Stimulated activated CD8-positive, alpha-beta memory T cell treated with anti-CD3 and anti-CD28 coated beads, Interleukin-4, amount 100 ng/mL, for 24 hours (primary cell): ENCODE results near the gene TIMM22.
"Not testable (repeated sequence)": the region's sequence is repeated elsewhere in the genome, so short reads cannot be mapped to it uniquely, and the experiment has no call there.

ENCODE experiments used
- DNase-seq: peaks from one replicate; pipeline ENCODE4 v3.0.0-alpha.2; 2020; ENCODE audit warnings: low read depth

The TIMM22 gene

DNA sequence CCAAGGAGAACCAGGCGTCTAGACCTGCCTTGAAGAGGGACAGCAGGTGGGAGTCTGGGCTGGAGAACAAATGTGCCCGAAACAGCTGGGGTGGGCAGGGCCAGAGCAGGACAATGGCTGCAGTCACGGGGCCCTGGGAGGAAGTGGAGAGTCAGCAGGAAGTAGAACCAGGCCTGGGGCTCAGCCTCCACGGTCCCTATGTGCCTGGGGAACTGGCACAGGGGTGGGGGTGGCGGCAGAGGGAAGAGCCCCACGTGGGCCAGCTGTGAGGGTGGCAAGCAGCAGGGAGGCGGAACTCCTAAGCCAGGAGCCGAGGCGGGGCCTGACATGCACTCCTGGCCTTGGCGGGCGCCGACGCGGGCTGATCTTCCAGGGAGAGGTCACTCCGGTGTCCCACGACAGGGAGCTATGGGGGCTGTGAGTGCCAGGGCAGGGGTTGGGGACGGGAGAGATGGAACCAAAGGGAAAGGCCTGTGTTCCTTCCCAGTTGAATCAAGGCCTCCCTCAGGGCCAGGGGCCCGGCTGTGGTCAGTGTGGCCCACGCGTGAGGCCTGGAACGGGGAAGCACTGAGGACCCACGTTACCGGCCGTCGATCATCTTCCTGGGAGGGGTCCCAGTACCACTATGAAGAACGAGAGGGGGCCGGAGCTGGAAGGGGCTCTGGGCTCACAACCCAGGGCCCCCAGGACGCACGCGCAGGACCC lies 42.7 kb downstream of the TIMM22 start:
- no peak for DNase-seq

DNA sequence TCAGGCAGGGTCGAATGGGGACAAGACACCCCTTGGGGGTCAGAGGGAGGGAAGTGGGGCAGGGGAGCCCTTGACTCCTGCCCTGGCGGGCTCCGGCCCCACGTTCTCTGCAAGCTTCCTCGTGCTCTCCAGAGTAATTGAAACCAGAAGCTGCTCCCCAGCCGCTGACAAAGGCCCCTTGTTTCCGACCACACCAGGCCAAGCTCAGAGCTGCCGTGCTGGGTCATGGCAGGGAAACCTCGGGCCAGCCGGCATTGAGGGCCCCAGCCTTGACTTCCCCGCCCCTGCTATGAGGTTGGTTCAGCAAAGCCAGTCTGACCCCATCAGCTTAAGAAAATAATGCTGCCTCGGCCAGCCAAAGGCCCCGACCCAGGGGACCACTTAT lies 43.3 kb downstream of the TIMM22 start:
- no peak for DNase-seq

DNA sequence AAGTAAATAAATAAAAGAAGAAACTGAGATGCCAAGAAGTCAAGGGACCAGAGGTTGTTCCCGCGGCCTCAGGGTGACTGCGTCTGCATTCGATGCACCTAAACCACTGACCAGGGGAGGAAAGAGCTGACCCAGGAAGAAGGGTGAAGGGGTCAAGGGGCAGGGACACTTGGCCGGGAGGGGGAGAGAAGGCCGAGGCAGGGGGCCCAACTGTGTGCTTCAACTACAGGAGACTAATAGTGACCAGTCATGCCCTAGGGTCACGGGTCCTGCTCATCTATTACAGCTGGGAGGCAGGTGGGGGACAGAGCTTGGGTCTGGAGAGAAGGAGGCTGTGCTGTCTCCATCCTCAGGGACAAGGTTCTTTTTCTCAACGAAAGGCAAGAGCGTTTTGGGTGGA lies 44.8 kb downstream of the TIMM22 start:
- no peak for DNase-seq

DNA sequence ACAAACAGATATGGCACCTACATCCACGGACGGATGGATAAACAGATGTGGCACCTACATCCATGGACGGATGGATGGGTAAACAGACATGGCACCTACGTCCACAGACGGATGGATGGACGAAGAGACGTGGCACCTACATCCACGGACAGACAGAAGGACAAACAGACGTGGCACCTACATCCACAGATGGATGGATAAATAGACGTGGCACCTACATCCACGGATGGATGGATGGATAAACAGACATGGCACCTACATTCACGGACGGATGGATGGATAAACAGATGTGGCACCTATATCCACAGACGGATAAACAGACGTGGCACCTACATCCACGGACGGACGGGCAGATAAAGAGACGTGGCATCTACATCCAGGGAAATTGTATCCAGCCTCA lies 45.6 kb downstream of the TIMM22 start:
- DNase-seq: no peak

DNA sequence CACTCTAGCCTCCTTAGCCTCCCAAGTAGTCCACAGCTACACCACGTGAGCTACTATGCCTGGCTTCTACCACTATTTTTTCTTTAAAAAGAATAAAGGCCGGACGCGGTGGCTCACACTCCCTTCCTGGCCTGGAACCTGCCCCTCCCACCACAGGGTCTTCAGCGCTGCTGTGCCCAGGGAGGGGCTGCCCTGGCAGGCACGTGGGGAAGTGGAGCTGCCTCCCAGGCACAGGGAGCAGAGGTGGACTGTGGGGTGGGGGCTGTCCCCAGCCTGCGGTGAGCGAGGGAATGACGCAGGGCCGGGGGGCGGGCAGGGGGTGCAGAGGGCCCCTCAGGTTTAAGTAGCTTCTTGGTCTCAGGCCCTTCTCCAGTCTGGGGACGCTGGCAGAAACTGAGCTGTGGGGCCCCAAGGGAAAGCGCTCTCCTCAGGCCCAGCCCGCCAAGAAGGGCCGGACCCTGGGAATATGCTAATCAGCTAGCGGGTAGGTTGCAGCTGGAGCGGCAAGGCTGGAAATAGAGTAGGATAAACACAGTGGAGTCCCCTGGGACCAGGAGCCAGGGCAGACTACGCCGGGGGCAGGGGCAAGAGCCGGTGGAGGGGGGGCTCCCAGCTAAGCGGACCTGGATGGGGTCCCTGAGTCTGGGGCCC lies 46.8 kb downstream of the TIMM22 start:
- DNase-seq: no peak

DNA sequence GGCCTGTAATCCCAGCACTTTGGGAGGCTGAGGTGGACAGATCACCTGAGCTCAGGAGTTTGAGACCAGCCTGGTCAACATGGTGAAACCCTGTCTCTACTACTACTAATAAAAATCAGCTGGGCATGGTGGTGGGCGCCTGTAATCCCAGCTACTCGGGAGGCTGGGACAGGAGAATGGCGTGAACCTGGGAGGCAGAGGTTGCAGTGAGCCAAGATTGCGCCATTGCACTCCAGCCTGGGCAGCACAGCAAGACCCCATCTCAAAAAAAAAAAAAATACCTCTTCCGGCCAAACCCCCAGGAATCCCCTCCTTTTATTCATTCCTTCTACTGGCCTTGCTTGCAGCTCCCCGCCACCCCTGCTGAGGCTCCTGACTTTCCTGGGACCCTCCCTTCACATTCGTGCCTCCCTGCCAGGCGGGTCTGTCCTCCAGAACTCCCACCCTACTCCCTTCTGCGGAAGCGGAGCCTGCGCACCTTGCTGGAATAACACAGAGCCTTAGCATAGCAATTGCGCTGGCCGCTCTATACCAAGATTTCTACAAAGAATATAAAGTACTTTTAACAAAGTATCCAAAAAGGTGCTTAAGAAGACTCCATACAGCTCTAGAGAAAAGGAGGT lies 47.6 kb downstream of the TIMM22 start:
- DNase-seq: not testable (repeated sequence)

DNA sequence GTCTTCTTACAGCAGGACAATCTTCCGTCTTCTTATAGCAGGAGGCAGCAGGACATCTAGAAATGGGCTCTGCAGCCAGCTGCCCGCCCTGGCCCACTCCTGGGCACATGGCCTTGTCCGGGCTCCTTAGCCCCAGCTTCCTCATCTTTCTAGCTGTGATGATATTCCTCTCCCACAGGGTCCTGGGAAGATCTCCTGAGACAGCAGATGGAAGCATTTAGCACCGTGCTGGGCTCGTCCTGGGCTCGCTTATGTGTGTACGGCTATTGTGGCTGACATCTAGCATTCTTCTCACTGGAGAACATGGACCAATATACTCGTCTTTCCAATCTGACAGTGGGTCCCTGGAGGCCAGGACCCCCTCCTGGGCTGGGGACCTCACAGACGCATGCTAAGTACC lies 48.5 kb downstream of the TIMM22 start:
- DNase-seq: no peak

DNA sequence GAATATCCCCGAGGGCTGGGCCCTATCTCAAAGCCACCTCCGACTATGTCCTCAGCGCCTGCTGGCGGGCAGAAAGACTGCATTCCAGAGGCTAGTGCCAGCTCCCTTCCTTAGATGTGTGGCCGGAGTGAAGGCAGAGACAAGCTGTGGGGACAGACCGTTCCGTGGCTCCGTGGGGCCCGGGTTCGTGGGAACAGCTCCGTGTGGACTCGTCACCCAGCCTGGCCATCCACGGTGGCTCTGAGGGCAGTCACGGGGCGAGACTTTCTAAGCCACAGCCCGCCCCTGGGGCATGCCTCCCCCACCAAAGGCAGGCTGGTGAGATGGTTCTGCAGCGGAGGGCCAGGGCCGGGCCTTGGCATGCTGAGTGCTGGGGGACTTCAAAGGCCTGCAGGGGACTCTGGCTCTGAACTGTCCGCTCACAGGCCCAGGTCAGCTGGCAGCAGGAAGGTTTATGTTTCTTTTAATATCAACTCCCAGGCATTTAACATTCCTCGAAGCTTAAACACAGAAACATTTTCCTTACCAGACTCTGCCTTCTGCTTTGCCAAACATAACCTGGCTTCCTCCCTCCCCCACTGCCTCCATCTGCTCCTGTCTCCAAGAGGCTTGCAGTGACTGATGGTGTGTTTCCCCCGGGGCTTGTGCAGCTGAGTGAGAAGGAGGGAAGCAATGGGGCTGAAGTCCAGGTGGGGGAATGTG lies 50.4 kb downstream of the TIMM22 start:
- DNase-seq: no peak

DNA sequence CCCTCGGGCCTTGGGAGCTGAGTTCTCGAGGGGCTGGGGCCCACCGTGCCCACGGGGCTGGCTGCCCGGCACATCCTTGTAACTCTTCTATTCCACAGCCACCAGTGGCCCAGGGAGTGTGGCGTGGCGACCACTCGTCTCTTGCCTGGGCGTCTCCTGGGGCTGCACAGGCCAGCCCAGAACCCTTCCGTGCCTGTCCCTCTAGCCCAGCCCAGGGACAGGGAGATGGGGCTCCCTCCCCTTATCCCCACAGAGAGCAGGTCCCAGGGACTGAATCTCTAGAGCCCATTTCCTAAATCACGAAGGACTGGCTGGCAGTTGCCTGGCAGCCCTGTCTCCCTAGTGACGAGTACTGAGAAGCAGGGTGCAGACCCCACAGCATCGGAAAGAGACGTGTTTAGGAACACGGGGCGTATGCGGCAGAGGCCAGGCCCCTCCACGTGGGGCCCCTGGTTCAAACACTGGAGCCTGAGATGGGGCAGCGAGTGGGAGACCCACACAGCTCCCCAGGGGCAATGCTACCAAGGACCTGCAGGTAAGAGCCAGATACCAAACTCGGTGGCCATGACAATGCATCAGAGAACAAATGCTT lies 51.0 kb downstream of the TIMM22 start:
- no peak for DNase-seq

DNA sequence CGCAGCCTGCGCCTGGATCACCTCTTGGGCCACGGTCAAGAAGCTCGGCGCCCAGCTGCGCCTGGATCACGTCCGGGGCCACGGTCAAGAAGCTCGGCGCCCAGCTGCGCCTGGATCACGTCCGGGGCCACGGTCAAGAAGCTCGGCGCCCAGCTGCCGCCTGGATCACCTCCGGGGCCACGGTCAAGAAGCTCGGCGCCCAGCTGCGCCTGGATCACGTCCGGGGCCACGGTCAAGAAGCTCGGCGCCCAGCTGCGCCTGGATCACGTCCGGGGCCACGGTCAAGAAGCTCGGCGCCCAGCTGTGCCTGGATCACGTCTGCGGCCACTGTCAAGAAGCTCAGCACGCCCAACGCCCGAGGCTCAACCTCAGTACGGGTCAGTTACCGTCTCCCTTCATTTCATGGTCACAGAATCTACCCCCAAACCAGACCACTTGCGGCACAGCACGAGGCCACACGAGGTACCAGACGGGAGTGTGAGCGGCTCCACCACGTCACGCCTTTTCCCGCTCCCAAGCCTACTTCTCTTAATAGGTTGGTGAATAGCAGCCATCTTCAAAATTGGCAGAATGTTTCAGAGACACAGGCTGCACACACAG lies 51.7 kb downstream of the TIMM22 start:
- not testable (repeated sequence) for DNase-seq

DNA sequence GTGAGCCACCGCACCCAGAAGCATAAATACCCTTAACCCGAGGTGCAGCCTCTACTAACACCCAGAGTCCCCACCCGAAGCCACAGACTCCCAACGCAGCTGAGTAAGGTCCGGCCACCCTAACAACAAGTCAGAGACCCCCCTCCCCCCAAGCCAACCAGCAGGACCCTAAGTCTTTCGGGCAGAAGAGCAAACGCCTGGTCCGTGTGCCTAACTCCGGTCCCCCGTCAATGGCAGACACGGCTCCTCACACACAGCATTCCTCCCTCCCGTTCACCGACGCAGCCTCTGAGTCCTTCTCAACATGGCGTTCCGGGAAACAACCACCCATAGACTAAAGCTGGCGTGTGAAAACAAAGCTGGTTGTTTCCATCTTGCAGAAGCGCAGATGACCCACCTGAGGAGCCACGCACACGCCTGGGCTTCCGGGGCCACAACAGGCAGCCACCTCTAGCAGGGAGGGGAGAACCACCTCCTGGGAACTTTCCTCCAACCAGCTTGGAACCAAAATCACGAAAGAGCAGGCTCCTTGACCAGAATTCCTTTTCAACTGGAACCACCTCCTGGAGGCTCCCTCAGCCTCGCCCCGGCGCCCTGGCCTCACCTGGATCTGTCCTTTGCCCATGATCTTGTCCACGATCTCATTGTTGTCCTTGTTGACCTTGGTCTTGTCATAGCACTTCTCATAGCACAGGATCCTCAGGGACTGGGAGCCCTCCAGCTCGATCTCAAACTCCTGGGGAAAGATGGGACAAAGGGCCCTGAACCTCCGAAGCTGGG lies 52.7 kb downstream of the TIMM22 start:
- DNase-seq: no peak

DNA sequence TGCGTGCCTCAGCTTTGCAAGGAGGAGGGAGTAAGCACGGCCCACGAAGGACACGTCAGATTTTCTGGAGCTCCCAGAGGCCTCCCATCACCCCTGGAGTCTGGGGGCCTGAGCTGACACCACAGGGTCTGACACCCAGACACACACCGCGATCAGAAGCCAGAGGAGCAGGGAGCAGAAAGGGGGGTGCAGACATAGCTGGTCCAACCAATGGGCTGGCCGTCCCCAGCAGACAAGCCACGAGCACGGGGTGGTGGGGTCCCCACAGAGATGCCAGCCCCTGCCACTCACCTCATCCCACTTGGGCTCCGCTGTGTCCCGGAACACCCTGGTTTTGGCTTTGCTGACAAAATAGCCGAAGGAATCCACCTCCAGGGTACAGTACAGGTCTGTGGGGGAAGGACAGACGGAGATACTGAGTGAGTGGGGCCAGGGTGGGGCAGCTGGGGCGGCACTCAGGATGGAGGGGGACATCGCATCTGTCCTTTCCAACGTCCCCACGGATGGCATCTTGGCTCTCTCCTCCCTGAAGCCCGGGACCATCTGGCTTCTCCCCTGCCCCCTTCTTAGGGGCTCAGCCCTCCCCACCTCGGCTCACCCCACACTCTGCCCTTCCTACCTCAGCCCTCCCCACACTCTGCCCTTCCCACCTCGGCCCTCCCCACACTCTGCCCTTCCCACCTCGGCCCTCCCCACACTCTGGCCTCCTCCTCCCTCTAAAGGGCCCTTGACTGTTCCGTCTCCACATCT lies 53.5 kb downstream of the TIMM22 start:
- no peak for DNase-seq

DNA sequence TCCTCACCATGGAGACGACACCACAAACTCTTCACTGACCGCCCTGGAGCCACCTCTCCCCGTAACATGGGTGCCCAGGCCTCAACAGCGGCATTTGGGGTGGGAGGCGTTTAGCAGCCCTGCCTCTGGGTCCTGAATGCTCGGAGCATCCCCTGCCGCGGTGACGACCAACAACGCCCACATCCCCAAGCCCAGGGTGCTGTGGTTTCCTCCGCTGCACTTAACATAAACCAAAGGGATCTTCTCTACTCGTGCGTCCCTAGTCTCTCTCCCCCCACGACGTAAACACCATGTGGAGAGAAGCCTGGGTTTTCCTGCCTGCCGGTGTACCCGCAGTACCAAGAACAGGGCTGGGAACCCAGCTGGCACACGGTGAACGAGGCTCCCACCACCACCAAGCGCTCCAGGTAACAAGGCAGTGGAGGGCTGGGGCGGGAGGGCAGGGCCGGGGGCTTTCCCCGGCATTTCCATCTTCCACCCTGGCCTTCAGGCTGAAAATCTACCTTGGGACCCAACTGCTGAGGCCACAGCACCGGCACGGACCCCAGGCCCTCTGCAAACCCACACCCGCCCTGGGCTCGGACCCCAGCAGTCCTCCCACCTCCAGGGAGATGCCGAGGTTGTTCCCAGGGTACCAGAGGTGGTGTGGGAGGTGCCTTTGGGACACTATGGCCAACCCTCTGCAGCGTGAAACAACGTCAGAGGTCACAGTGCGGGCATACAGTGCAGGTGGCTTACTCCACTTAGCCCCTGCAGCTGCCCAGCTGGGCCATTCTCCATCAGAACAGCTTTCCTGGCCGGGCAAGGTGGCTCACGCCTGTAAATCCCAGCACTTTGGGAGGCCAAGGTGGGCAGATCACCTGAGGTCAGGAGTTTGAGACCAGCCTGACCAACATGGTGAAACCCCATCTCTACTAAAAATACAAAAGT lies 54.3 kb downstream of the TIMM22 start:
- DNase-seq: no peak
